Effector CD8-positive, alpha-beta T cell (primary cell): ENCODE data around the gene ETV6.

Experiments used
- DNase-seq: peaks from one replicate; lab custom pipeline; 2025; lab: John Stamatoyannopoulos, UW

The ETV6 gene

GRCh38 chr12:11717519-11717961 lies 68.1 kb downstream of the ETV6 start:
- DNase-seq, result no peak

GRCh38 chr12:11718105-11718504 lies 68.6 kb downstream of the ETV6 start:
- DNase-seq, result no peak

- DNase-seq, result no peak
Observed at GRCh38 chr12:11718768-11719253, 69.3 kb downstream of the ETV6 start.

- no peak for DNase-seq
Observed at GRCh38 chr12:11719678-11720099, 70.2 kb downstream of the ETV6 start.

- DNase-seq, result no peak
Observed at GRCh38 chr12:11722071-11722470, 72.6 kb downstream of the ETV6 start.

- DNase-seq, result no peak
Observed at GRCh38 chr12:11722578-11723138, 73.2 kb downstream of the ETV6 start.

GRCh38 chr12:11723993-11724392 lies 74.5 kb downstream of the ETV6 start:
- DNase-seq, result no peak

- no peak for DNase-seq
Observed at GRCh38 chr12:11724888-11725311, 75.4 kb downstream of the ETV6 start.

- no peak for DNase-seq
Observed at GRCh38 chr12:11725686-11726085, 76.2 kb downstream of the ETV6 start.

- no peak for DNase-seq
Observed at GRCh38 chr12:11726659-11727058, 77.2 kb downstream of the ETV6 start.

GRCh38 chr12:11727133-11727664 lies 77.7 kb downstream of the ETV6 start:
- peak; percentile 7 for DNase-seq

GRCh38 chr12:11728154-11728755 lies 78.8 kb downstream of the ETV6 start:
- DNase-seq, result no peak

- DNase-seq, result no peak
Observed at GRCh38 chr12:11729008-11729407, 79.5 kb downstream of the ETV6 start.

- no peak for DNase-seq
Observed at GRCh38 chr12:11729439-11730150, 80.1 kb downstream of the ETV6 start.

GRCh38 chr12:11730299-11731041 lies 81.0 kb downstream of the ETV6 start:
- no peak for DNase-seq

- no peak for DNase-seq
Observed at GRCh38 chr12:11731042-11731357, 81.5 kb downstream of the ETV6 start.

GRCh38 chr12:11731455-11731854 lies 82.0 kb downstream of the ETV6 start:
- no peak for DNase-seq

GRCh38 chr12:11732023-11732422 lies 82.5 kb downstream of the ETV6 start:
- DNase-seq, result no peak

GRCh38 chr12:11732715-11733114 lies 83.2 kb downstream of the ETV6 start:
- DNase-seq, result no peak

- DNase-seq, result no peak
Observed at GRCh38 chr12:11734580-11735180, 85.2 kb downstream of the ETV6 start.

- no peak for DNase-seq
Observed at GRCh38 chr12:11738450-11738849, 89.0 kb downstream of the ETV6 start.
